ENCODE results near the gene KIAA1143. TPM values are rescaled to one million over a fixed set of nuclear protein-coding genes. Genes with fewer than 3 reads are reported as not detected.

Gene KIAA1143
- total RNA-seq, 1 donor from 2014 or later: 35.4 TPM

DNA sequence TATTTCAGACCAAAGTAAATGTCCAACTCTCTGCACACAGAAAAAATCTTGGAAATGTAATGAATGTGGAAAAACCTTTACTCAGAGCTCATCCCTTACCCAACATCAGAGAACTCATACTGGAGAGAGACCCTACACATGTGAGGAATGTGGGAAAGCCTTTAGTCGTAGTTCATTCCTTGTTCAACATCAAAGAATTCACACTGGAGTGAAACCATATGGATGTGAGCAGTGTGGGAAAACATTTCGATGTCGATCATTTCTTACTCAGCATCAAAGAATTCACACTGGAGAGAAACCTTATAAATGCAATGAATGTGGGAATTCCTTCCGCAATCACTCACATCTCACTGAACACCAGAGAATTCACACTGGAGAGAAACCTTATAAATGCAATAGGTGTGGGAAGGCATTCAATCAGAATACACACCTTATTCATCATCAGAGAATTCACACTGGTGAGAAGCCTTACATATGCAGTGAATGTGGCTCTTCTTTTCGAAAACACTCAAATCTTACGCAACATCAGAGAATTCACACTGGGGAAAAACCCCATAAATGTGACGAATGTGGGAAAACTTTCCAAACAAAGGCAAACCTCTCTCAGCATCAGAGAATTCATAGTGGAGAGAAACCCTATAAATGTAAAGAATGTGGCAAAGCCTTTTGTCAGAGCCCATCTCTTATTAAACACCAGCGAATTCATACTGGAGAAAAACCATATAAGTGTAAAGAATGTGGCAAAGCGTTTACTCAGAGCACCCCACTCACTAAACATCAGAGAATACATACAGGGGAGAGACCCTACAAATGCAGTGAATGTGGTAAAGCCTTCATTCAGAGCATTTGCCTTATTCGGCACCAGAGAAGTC is 40.0 kb downstream of the KIAA1143 start:
- TF ChIP-seq CTCF (IDR thresholded peaks at IDR 0.05): no peak
- ChIA-PET POLR2A (no interaction called here), CTCF (no interaction called here)
- H3K36me3 Mint-ChIP-seq (ENCODE audit: low read depth): peaks cover 70% of the 10 kb centered on the region
- no peak overlapping the region for H3K27ac Mint-ChIP-seq
- ATAC-seq (ENCODE audit: low read depth): no peak
- no peak for DNase-seq
- peaks cover 52% of the 10 kb centered on the region for H3K9me3 Mint-ChIP-seq
- no peak overlapping the region for H3K4me3 Mint-ChIP-seq
- no peaks in the 10 kb centered on the region for H3K4me1 Mint-ChIP-seq
- no peaks in the 10 kb centered on the region for H3K27me3 Mint-ChIP-seq
- intact Hi-C loops (cut with micrococcal nuclease): loop anchor here (10.0 kb wide), 1 partner anchor 167 kb away; the partner anchor contains the start of gene ZKSCAN7

GRCh38 chr3:44712455-44713075 is 48.9 kb downstream of the KIAA1143 start, which contains the start of gene ZNF502:
TSS of gene ZNF502 (plus strand) at chr3:44712660. CDS start at chr3:44720262, 7,602 bp downstream.
- POLR2A ChIA-PET: interaction anchor here (0.8 to 2.5 kb wide), 5 partner anchors 10 to 49 kb away, joined by 3 to 22 read pairs (median 5); partner anchors contain the start of genes KIAA1143, KIF15 and ZNF501
- Mint-ChIP-seq H3K27me3 (peaks cover 21% of the 10 kb centered on the region), H3K36me3 (ENCODE audit: low read depth) (peaks cover 39% of the 10 kb centered on the region), H3K4me1 (peaks cover 13% of the 10 kb centered on the region), H3K4me3 (peak within 1 kb of the TSS; percentile 90), H3K27ac (peak within 1 kb of the TSS; percentile 50), H3K9me3 (peaks cover 43% of the 10 kb centered on the region)
- ATAC-seq (ENCODE audit: low read depth) (peak; percentile 93), DNase-seq (peak; percentile 48)
- TF ChIP-seq CTCF (IDR thresholded peaks at IDR 0.05): no peak
- intact Hi-C loops (cut with micrococcal nuclease): loop anchor here (1.0 kb wide), 3 partner anchors 17 to 49 kb away; partner anchors contain the start of genes KIAA1143, KIF15 and ZNF501
- CTCF ChIA-PET: interaction anchor here (0.5 to 0.7 kb wide), 2 partner anchors 17 to 173 kb away, joined by 5 to 8 read pairs; partner anchors contain the start of gene ZNF501

Other genes with a start within 250 kb of the KIAA1143 start
- gene ZKSCAN7, start 206.4 kb downstream of the KIAA1143 start, total RNA-seq: 6.8 and 9.2 TPM in 2 replicates
- gene ZNF660, start 176.7 kb downstream of the KIAA1143 start, total RNA-seq: 4.8 and 5.2 TPM in 2 replicates
- gene ZNF197, start 136.6 kb downstream of the KIAA1143 start, total RNA-seq: 15.8 and 16.9 TPM in 2 replicates
- gene ZNF35, start 112.9 kb downstream of the KIAA1143 start, total RNA-seq: 13.9 and 17.5 TPM in 2 replicates
- 5.0 and 6.5 TPM in 2 replicates for gene ZNF502, start 49.0 kb downstream of the KIAA1143 start, total RNA-seq
- gene ZNF501, start 32.0 kb downstream of the KIAA1143 start, total RNA-seq: 6.2 and 6.5 TPM in 2 replicates
- gene KIF15, start 175 bp upstream of the KIAA1143 start, total RNA-seq: 2.4 and 3.1 TPM in 2 replicates
- 12.4 and 13.1 TPM in 2 replicates for gene TMEM42, start 100.3 kb upstream of the KIAA1143 start, total RNA-seq
- gene TGM4, start 113.0 kb upstream of the KIAA1143 start, total RNA-seq: not detected in 2 replicates
- gene ZDHHC3, start 214.6 kb upstream of the KIAA1143 start, total RNA-seq: 38.5 and 43.4 TPM in 2 replicates
- gene EXOSC7, start 214.6 kb upstream of the KIAA1143 start, total RNA-seq: 42.5 and 44.0 TPM in 2 replicates

Measured in activated B cell treated with CpG ODN at 0.5 μM for 24 hours (primary cell).